Ovary (tissue), 9 donors: ENCODE results near the gene APAF1. TPM values are rescaled to one million over a fixed set of nuclear protein-coding genes. Genes with fewer than 3 reads are reported as not detected.

Experiments
- DNase-seq, 5 donors: peaks; one replicate each; pipeline ENCODE4 v3.0.0-alpha.2; 2019 to 2020
- H3K27ac ChIP-seq, 2 donors: fragments of 200-600 bp; one replicate each; pipeline versions ENCODE4 v1.5.1 to v1.8.0; 2019 to 2022
- H3K27me3 ChIP-seq: fragments of 200-600 bp; one replicate; pipeline ENCODE4 v1.8.0; 2022
- H3K36me3 ChIP-seq: fragments of 200-600 bp; sonication (generic); one replicate; pipeline ENCODE4 v1.5.1; 2019
- H3K4me1 ChIP-seq: one replicate; pipeline ENCODE4 v1.8.1; 2013; ENCODE audit warnings: mild to moderate bottlenecking, moderate library complexity; ENCODE audit not compliant: insufficient read depth
- H3K4me3 ChIP-seq: fragments of 200-600 bp; sonication (generic); one replicate; pipeline ENCODE4 v1.5.1; 2017
- H3K9me3 ChIP-seq, 2 donors: fragments of 200-600 bp in 1 of 2; sonication (generic) in 1 of 2; one replicate each; pipeline versions ENCODE4 v1.5.1 to v1.8.1; 2013 to 2019; ENCODE audit warnings: mild to moderate bottlenecking in 1 of 2, moderate library complexity in 1 of 2
- EP300 ChIP-seq: sonication (generic); formaldehyde crosslinking; IDR thresholded peaks from one replicate; pipeline ENCODE4 v1.6.1; 2017; ENCODE audit warnings: antibody characterized with exemption
- POLR2A ChIP-seq: fragments of 450-650 bp; IDR thresholded peaks from one replicate; pipeline ENCODE4 v1.6.1; 2017; ENCODE audit warnings: antibody characterized with exemption, mild to moderate bottlenecking, moderate library complexity
- WGBS, 3 donors: extraction: QIAGEN DNeasy Blood & Tissue Kit in 1 of 3; methylation state at CpG; one replicate each; pipeline versions ENCODE4 v1.1.5 to v1.1.7; 2013 to 2017; 5-methylcytosine and 5-hydroxymethylcytosine counted together
- intact Hi-C, 4 donors: fragments of 100-400 bp; cut with DNase I; formaldehyde crosslinking; loops; one replicate each; pipeline versions ENCODE4 v1.11.0 to v1.15.1; 2022 to 2023
- polyA plus RNA-seq, 2 donors: library from polyadenylated mRNA; stranded (reverse); fragments of 200-250 nt in 1 of 2; fragments of 350-450 nt in 1 of 2; fragmentation: Illumina TruSeq in 1 of 2; extraction: RNeasy Lipid Tissue Mini Kit (QIAGEN cat#74804) in 1 of 2; gene quantifications; one replicate each; pipeline ENCODE4 v1.2.3, GENCODE V29; 2013 to 2014
- small RNA-seq: library from RNA; depleted of rRNA; stranded (forward); fragments of <200 nt; gene quantifications from one replicate; pipeline ENCODE3, GENCODE V24; 2016
- total RNA-seq, 7 donors: library from RNA; depleted of rRNA in 2 of 7; stranded (reverse); fragments of >200 nt in 2 of 7; fragmentation: NEBNext Ultra II Directional in 3 of 7; extraction: Animal tissue kit (Norgen Biotek cat#: 25700) in 3 of 7; gene quantifications; one replicate each; pipeline versions ENCODE4 v1.1.0 to v1.2.4, GENCODE V29; 2016 to 2023
- TF ChIP-seq, protein P1 (sequence below), 3 donors: fragments of 450-650 bp in 2 of 3; fragments of 200-600 bp in 1 of 3; IDR thresholded peaks; one replicate each; pipeline versions ENCODE4 v1.5.1 to v1.8.0; 2016 to 2022; ENCODE audit warnings: antibody characterized with exemption in 3 of 3, mild to moderate bottlenecking in 1 of 3
- donor health status: DM: no; HTN: no; CAD: no; lungs with moderate emphysema.
- donor health status: DM: no; HTN: no; CAD: no.
- donor health status: Bipolar disorder and iron deficiency.
- donor health status: DM: yes; HTN: yes; CAD: no.
- donor health status: DM: no; HTN: no; CAD: no.
- donor health status: DM: yes; HTN: yes; CAD: no.

The APAF1 gene
- total and polyA plus RNA-seq, 9 donors: 9.4 to 17.1 (median 11.9) TPM

DNA sequence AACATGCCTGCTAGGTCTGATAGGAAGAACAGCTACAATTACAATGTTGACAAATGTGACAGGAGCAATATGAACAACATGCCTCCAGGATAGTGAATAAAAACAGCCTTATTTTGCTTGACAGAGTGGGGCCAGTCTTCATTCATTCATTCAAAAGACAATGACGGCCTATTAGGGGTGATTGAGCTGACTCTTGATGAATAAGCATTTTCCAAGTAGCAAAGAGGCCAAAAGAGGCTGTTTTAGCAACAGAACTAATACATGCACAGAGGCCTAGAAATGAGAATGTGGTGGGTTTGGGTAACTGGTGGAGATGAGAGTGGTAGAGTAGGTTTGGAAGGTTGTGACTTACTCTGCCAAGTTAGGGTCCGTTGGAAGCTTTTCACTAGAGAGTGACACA is 138.3 kb downstream of the APAF1 start:
- intact Hi-C loops: no loop called here
- no peaks in the 10 kb centered on the region for H3K27me3 ChIP-seq
- no peak overlapping the region for H3K27ac ChIP-seq
- no peaks in the 10 kb centered on the region for H3K4me1 ChIP-seq
- no peak overlapping the region for H3K4me3 ChIP-seq
- no peaks in the 10 kb centered on the region for H3K9me3 ChIP-seq
- DNase-seq: no peak
- TF ChIP-seq EP300: no peak
- TF ChIP-seq, protein P1, sequence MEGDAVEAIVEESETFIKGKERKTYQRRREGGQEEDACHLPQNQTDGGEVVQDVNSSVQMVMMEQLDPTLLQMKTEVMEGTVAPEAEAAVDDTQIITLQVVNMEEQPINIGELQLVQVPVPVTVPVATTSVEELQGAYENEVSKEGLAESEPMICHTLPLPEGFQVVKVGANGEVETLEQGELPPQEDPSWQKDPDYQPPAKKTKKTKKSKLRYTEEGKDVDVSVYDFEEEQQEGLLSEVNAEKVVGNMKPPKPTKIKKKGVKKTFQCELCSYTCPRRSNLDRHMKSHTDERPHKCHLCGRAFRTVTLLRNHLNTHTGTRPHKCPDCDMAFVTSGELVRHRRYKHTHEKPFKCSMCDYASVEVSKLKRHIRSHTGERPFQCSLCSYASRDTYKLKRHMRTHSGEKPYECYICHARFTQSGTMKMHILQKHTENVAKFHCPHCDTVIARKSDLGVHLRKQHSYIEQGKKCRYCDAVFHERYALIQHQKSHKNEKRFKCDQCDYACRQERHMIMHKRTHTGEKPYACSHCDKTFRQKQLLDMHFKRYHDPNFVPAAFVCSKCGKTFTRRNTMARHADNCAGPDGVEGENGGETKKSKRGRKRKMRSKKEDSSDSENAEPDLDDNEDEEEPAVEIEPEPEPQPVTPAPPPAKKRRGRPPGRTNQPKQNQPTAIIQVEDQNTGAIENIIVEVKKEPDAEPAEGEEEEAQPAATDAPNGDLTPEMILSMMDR (IDR thresholded peaks at IDR 0.05): no peak
- TF ChIP-seq POLR2A: no peak
- H3K36me3 ChIP-seq: no peaks in the 10 kb centered on the region
- 89 to 92% (median 89%) methylated on average over 2 of the region's 2 CpGs for WGBS, 3 donors

Small RNA genes lying within 50 kb of the gene (small RNA-seq; reads per million reads assigned to genes)
- 0.35 reads per million for gene SNORA53

Other genes with a start within 250 kb of the APAF1 start
- gene TMPO, start 129.7 kb upstream of the APAF1 start, total RNA-seq: 100 to 1,000 TPM in 5 of 7 donors, 10 to 100 TPM in 2; 82.0 to 144 (median 117) TPM
- 10 to 100 TPM; 48.4 to 63.6 TPM for gene TMPO, start 129.7 kb upstream of the APAF1 start, polyA plus RNA-seq
- 100 to 1,000 TPM; 347 to 462 (median 427) TPM for gene SLC25A3, start 51.6 kb upstream of the APAF1 start, total RNA-seq
- gene SLC25A3, start 51.6 kb upstream of the APAF1 start, polyA plus RNA-seq: 100 to 1,000 TPM; 344 to 649 TPM
- gene IKBIP, start 502 bp upstream of the APAF1 start, total RNA-seq: 10 to 100 TPM in 2 of 7 donors, 1 to 10 TPM in 5; 6.8 to 12.4 (median 9.5) TPM
- 10 to 100 TPM; 10.0 to 10.7 TPM for gene IKBIP, start 502 bp upstream of the APAF1 start, polyA plus RNA-seq